Psoas muscle (tissue), 8 donors: Measurements from ENCODE around the gene CLN5. TPM values are rescaled to one million over a fixed set of nuclear protein-coding genes. Genes with fewer than 3 reads are reported as not detected.
"Not testable (repeated sequence)": the region's sequence is repeated elsewhere in the genome, so short reads cannot be mapped to it uniquely, and the experiment has no call there.

ENCODE experiments used
- ATAC-seq, 4 donors: fragments of 200-7000 bp; cut with Tn5 transposase; one replicate each; pipeline ENCODE4 v1.9.1; 2020; ENCODE audit warnings: moderate library complexity in 3 of 4, mild to moderate bottlenecking in 2 of 4
- DNase-seq, 2 donors: peaks; one replicate each; pipeline ENCODE4 v3.0.0-alpha.2; 2020
- H3K27ac ChIP-seq: fragments of 200-600 bp; one replicate; pipeline ENCODE4 v1.8.0; 2022
- H3K27me3 ChIP-seq, 3 donors: fragments of 200-600 bp in 1 of 3; one replicate each; pipeline versions ENCODE4 v1.6.1 to v1.8.0; 2013 to 2022; ENCODE audit warnings: low read length in 2 of 3, mild to moderate bottlenecking in 2 of 3, moderate library complexity in 1 of 3; ENCODE audit not compliant: insufficient read depth in 3 of 3
- H3K36me3 ChIP-seq, 2 donors: fragments of 200-600 bp in 1 of 2; one replicate each; pipeline versions ENCODE4 v1.6.1 to v1.8.0; 2013 to 2022; ENCODE audit warnings: low read depth in 1 of 2, mild to moderate bottlenecking in 1 of 2, moderate library complexity in 1 of 2; ENCODE audit not compliant: insufficient read depth in 1 of 2
- H3K4me1 ChIP-seq: fragments of 200-600 bp; one replicate; pipeline ENCODE4 v1.8.0; 2022
- H3K4me3 ChIP-seq: fragments of 200-600 bp; one replicate; pipeline ENCODE4 v1.8.0; 2022; ENCODE audit warnings: mild to moderate bottlenecking
- H3K9me3 ChIP-seq: fragments of 200-600 bp; one replicate; pipeline ENCODE4 v1.8.0; 2022
- CTCF ChIP-seq: fragments of 200-600 bp; IDR thresholded peaks from one replicate; pipeline ENCODE4 v1.8.0; 2022; ENCODE audit warnings: antibody characterized with exemption
- WGBS, 3 donors: extraction: QIAGEN DNeasy Blood & Tissue Kit; methylation state at CpG; one replicate each; pipeline versions ENCODE4 v1.1.6 to v1.1.7; 2013; 5-methylcytosine and 5-hydroxymethylcytosine counted together
- intact Hi-C, 2 donors: fragments of 100-400 bp; cut with DNase I; formaldehyde crosslinking; loops; one replicate each; pipeline versions ENCODE4 v1.11.0 to v1.14.2; 2022
- polyA plus RNA-seq, 3 donors: library from polyadenylated mRNA; stranded (reverse); fragments of 200-250 nt; gene quantifications; one replicate each; pipeline ENCODE4 v1.2.3, GENCODE V29; 2013
- total RNA-seq, 4 donors: library from RNA; stranded (reverse); fragmentation: NEBNext Ultra II Directional in 2 of 4; extraction: Animal tissue kit (Norgen Biotek cat#: 25700) in 2 of 4; gene quantifications; one replicate each; pipeline versions ENCODE4 v1.2.1 to v1.2.4, GENCODE V29; 2021 to 2023
- donor health status: healthy with polysubstance abuse.
- donor health status: DM: no; HTN: no; CAD: no; lungs with moderate emphysema.
- donor health status: Bipolar disorder and iron deficiency.
- donor health status: healthy.
- donor health status: DM: yes; HTN: yes; CAD: no.
- donor health status: DM: no; HTN: no; CAD: no.
- donor health status: DM: no; HTN: no; CAD: no.
- donor health status: DM: yes; HTN: yes; CAD: no.

Gene CLN5
- total and polyA plus RNA-seq, 7 donors, result 4.9 to 10.6 (median 8.9) TPM

GRCh38 chr13:77009011-77009410 is 17.1 kb downstream of the CLN5 start:
- intact Hi-C loops, result no loop called here
- no peaks in the 10 kb centered on the region for H3K9me3 ChIP-seq
- H3K4me1 ChIP-seq, result peaks cover 9% of the 10 kb centered on the region
- H3K27me3 ChIP-seq, result no peaks in the 10 kb centered on the region
- DNase-seq (no peak), ATAC-seq (peak in 1 of 4 donors; percentile 65)
- no peak for TF ChIP-seq CTCF
- no peak overlapping the region for H3K27ac ChIP-seq
- WGBS, 3 donors, result 91 to 98% (median 98%) methylated on average over 2 of the region's 2 CpGs
- peaks cover 13 to 81% of the 10 kb centered on the region in 2 donors for H3K36me3 ChIP-seq
- H3K4me3 ChIP-seq, result no peak overlapping the region

GRCh38 chr13:77009719-77010118 is 17.8 kb downstream of the CLN5 start:
- WGBS, 3 donors, result 90 to 98% (median 97%) methylated on average over 5 of the region's 5 CpGs
- H3K4me1 ChIP-seq, H3K27me3 ChIP-seq, ATAC-seq, DNase-seq, intact Hi-C loops, H3K4me3 ChIP-seq, H3K27ac ChIP-seq, H3K9me3 ChIP-seq: not testable (repeated sequence)
- H3K36me3 ChIP-seq, result peaks cover 15 to 86% of the 10 kb centered on the region in 2 donors

GRCh38 chr13:77013853-77014542 is 22.1 kb downstream of the CLN5 start:
- Histone ChIP-seq H3K27me3 (no peaks in the 10 kb centered on the region), H3K27ac (no peak overlapping the region), H3K4me3 (no peak overlapping the region), H3K4me1 (peaks cover 19% of the 10 kb centered on the region), H3K36me3 (peaks cover 15 to 94% of the 10 kb centered on the region in 2 donors), H3K9me3 (no peaks in the 10 kb centered on the region)
- DNase-seq, result no peak
- no peak for ATAC-seq
- intact Hi-C loops, result no loop called here
- no peak for TF ChIP-seq CTCF
- 72 to 79% (median 78%) methylated on average over 2 of the region's 2 CpGs for WGBS, 3 donors

- no peak for TF ChIP-seq CTCF
- no peak for DNase-seq
- Histone ChIP-seq H3K4me1 (peaks cover 28% of the 10 kb centered on the region), H3K9me3 (no peaks in the 10 kb centered on the region), H3K4me3 (no peak overlapping the region), H3K27me3 (no peaks in the 10 kb centered on the region), H3K27ac (no peak overlapping the region), H3K36me3 (peaks cover 15 to 85% of the 10 kb centered on the region in 2 donors)
- peak in 2 of 4 donors; percentile 54 to 70 for ATAC-seq
- intact Hi-C loops, result no loop called here
- 56 to 84% (median 75%) methylated on average over 2 of the region's 2 CpGs for WGBS, 3 donors
Observed at GRCh38 chr13:77014906-77015685, 23.2 kb downstream of the CLN5 start.

GRCh38 chr13:77016251-77016812 is 24.5 kb downstream of the CLN5 start:
- TF ChIP-seq CTCF, result no peak
- 77 to 84% (median 80%) methylated on average over 3 of the region's 3 CpGs for WGBS, 3 donors
- Histone ChIP-seq H3K27me3 (no peaks in the 10 kb centered on the region), H3K36me3 (peaks cover 9 to 72% of the 10 kb centered on the region in 2 donors), H3K9me3 (no peaks in the 10 kb centered on the region), H3K4me1 (peaks cover 40% of the 10 kb centered on the region), H3K27ac (peak overlapping the region; percentile 26), H3K4me3 (no peak overlapping the region)
- DNase-seq (no peak), ATAC-seq (peak in 2 of 4 donors; percentile 44)
- intact Hi-C loops, result no loop called here
